Activated CD4-positive, alpha-beta T cell treated with anti-CD3 and anti-CD28 coated beads, Interleukin-10, Interleukin-2, amounts not matched to agents 100 ng/mL and 50 ng/mL, durations not matched to agents 16 hours and 8 hours (primary cell): Measurements from ENCODE around the gene HECTD1.
"Not testable (repeated sequence)": the region's sequence is repeated elsewhere in the genome, so short reads cannot be mapped to it uniquely, and the experiment has no call there.

Experiments used
- DNase-seq: peaks from one replicate; pipeline ENCODE4 v3.0.0-alpha.2; 2020

HECTD1 gene

DNA sequence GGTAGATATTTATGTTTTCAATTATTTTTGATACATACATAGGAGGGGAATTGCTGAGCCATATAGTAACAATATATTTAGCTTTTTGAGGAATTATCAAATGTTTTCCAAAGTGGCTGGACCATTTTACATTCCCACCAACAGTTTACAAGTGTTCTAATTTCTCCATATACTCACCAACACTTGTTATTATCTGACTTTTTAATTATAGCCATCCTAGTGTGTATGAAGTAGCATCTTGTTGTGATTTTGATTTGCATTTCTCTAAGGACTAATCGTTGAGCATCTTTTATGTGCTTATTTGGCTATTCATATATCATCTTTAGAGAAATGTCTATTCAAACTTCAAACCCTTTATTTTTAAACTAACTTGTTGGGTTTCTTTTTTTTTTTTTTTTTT, 17.2 kb upstream of the HECTD1 start:
- DNase-seq, result no peak

DNA sequence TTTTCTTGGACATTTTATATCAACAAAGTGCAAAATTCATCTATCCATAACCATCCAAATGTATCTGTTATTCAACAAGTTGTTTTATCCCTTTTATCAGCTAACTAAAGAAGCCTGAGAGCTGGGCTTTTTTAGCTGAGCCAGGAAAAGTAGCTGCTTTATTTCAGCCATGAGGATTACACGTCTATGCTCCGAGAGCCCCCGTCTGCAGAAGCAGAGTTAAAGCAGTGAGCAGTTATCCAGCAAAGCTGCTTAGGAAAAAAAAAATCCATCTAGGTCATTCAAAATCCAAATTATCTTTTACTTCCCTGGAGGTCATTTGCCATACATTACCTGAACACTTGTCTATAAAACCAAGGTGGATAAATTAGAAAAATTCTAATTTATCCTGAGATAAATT, 15.7 kb upstream of the HECTD1 start:
- DNase-seq, result no peak

DNA sequence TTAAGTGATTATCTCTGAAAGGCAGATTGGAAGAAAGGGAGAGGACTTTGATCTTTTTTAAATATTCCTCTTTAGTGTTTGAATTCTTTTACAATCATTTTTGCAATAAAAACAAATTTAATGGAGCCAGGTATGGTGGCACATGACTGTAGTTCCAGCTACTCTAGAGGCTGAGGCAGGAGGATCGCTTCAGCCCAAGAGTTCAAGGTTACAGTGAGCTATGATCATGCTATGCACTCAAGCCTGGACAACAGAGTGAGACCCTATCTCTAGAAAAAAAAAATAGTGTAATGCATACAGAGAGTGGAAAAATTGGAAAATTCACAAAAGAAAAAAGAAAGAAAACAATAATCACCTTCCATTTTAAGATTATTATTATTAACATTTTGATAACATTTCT, 15.2 kb upstream of the HECTD1 start:
- no peak for DNase-seq

DNA sequence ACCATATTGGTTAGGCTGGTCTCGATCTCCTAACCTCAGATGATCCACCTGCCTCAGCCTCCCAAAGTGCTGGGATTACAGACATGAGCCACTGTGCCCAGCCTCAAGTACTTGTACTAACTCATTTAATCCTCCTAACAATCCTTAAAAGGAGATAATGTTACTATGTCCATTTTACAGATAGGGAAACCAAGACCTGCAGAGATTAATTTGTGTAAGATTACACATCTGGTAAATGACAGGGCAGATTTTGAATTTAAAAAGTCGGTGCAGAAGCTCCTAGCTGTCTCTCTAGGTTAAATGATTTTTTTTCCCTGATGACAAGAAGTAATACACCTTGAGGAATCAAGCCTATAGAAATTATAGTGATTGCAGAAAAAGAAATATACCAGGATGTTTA, 13.7 kb upstream of the HECTD1 start:
- no peak for DNase-seq

DNA sequence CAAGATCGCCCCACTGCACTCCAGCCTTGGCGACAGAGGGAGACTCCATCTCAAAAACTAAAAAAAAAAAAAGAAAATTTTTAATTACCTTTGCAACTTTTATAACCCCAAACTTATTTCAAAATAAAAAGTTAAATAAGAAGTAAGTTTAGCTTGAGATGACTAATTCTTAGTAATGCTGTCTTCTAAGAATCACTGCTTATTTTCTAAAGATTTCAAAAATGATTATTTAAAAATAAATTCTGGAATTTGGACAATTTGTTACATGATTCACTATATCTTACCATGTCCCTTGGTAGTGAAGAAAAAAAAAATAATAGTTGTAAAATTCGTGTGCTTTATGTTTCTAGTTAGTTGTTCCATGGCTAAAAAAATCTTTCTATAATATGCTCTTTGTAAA, 11.6 kb upstream of the HECTD1 start:
- DNase-seq, result no peak

DNA sequence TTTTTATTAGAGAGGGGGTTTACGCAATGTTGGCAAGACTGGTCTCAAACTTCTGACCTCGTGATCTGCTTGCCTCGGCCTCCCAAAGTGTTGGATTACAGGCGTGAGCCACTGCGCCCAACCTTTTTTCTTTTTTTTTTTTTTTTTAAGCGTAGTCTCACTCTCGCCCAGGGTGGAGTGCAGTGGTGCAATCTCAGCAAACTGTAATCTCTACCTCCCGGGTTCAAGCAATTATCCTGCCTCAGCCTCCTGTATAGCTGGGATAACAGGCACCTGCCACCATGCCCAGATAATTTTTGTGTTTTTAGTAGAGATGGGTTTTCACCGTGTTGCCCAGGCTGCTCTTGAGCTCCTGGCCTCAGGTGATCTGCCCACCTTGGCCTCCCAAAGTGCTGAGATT, 8.8 kb upstream of the HECTD1 start:
- DNase-seq, result no peak

DNA sequence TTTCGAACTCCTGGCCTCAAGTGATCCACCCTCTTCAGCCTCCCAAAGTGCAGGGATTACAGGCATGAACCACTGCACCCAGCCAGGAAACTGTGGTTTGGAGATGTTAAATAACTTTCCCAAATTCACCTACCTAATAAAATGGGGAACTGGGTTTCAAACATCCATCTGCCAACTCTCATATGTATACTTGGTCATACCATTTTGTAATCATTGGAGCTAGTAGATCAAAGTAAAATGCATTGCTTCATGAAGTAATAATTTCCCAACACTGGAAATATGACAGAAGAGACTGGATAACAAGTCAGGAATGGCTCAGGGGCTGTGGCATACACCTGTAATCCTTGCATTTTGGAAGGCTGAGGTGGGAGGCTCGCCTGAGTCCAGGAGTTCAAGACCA, 5.3 kb upstream of the HECTD1 start:
- DNase-seq, result no peak

DNA sequence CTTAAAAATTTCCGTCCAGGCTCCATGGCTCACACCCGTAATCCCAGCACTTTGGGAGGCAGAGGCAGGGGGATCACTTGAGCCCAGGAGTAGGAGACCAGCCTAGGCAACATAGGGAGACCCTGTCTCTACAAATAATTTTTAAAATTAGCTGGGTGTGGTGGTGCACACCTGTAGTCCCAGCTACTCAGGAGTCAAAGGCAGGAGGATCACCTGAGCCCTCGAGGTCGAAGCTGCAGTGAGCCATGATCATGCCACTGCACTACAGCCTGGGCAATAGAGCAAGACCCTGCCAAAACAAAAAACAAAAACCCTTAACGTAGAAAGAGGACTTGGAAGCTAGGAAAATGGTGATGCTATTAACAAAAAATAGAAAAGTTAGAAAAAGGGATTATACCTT, 2.0 kb upstream of the HECTD1 start:
- DNase-seq, result no peak

DNA sequence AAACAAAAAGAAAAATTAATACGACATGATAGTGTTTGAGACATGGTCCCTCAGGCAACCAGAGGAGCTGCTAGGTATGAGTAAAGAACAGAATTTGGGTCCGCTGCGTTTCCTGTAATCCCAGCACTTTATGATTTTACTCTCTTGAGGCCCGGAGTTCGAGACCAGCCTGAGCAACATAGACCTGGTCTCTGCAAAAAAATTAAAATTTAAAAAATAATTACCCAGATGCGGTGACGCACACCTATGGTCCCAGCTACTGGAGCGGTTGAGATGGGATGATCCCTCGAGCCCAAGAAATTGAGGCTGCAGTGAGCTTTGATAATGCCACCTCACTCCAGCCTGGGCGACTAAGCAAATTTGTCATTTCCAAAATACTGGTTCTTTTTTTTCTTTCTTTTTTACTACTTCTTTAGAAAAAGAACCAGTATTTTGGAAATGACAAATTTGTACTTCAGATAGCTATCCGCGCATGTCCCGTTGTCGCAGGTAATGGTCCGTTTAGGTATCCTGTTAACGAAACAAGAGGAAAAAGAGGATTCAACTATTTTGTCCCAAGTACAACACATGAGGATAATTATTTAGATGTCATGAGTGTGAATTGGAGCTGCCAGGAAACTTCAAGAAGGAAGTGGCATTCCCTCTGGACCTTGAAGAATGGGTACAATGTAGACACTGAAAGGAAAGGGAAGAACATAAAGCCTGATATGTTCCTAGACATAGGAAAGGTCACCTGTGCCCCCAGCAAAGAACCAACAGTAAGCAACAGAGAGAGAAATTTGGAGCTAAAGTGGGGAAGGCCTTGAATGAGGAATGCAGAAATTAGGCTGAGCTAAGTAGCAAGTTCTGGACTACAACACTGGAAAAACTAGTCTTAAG, 1.2 kb upstream of the HECTD1 start:
- no peak for DNase-seq

DNA sequence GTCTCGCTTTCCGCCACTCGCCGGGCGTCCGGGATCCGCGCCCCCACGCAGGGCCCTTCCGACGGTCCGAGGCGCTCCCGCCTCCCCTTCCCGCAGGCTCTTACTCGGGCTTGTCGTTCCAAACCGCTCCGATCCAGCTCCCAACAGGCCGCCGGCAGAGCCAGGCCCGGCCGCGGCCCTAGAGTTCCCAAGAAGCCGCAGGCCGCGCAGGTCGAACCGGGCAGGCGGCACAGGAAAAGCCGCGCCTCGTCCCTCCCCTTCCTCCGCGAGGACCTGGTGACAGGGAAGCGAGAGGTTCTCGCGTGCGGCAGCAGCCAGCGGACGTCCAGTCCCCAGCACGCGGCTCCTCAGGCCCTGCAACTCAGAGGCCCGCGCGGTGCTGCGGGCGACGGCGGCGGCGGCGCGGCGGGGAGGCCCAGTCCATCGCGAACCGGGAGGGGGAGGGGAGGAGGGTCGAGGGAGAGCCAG, 272 bp downstream of the HECTD1 start:
- DNase-seq, result no peak

DNA sequence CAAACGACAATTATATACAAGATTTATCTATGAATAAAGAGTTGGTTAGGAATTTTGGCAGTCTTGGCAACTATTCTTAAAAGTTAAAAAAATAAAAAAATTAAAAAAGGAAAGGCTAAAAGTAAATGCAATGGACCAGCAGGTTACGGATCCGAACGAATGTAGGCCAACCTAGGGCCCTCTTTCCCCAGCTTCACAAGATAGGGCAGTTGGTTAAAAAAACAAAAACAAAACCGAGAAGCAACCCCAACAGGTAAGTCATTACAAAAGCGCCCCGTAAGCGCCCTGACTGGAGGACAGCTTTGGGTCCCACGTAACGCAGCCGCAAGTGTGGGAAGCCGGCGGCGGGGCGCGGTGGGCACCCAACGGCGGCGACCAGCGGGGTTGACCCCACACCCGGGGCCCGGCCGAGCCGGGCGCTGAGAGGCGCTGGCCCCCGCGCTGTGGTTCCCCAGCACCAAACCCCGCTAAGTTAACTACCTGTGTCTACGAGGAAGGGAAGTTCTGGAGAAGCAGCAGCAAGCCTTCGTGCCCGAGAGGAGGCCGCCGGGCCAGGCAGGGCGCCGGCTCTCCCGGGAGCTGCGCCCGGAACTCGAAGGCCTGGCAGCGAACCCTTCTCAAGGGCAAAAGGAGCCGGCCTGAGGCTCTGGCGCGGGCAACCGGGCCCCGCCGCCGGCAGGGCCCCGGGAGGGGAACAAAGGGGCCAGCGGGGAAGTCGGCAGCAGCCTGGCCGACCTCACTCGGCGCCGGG, 882 bp downstream of the HECTD1 start:
- peak; percentile 73 for DNase-seq

DNA sequence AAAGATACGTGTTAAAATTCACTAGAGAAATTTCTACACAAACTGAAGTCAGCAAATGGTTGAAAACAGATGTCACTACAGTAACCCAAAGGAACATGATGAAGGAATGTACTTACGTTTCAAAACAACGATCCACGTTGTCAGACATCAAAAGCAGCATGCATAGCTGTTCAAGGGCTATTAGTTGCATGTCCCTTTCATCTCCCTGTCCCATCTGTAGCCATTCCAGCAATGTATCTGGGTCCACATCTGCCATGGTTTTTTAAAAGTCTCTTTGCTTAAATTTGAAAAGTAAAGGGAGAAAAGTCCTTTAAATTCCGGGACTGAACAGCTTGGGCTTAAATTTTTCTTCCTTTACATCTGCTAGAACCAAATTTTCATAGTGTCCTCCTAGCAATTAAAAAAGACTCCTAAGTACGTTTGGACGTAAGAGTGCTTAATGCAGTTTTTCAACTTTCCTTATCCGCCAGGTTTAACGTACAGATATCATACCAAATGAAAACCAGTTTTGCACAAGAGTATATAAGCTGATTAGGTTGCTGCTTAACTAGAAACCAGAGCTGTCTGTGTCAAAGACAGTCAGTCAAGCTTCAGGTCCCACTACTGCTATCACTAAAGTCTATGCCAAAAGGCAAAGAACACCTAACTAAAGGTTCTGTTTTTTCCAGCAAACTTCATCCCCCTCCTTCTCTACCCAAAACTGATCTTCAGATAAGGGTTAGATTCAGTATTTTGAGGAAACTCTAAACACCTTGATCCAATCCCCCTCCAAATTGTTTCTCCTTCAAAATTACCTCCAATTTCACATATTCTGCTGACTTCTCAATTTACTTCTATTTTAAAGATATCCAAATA, 1.7 kb downstream of the HECTD1 start:
- DNase-seq, result peak; percentile 18

DNA sequence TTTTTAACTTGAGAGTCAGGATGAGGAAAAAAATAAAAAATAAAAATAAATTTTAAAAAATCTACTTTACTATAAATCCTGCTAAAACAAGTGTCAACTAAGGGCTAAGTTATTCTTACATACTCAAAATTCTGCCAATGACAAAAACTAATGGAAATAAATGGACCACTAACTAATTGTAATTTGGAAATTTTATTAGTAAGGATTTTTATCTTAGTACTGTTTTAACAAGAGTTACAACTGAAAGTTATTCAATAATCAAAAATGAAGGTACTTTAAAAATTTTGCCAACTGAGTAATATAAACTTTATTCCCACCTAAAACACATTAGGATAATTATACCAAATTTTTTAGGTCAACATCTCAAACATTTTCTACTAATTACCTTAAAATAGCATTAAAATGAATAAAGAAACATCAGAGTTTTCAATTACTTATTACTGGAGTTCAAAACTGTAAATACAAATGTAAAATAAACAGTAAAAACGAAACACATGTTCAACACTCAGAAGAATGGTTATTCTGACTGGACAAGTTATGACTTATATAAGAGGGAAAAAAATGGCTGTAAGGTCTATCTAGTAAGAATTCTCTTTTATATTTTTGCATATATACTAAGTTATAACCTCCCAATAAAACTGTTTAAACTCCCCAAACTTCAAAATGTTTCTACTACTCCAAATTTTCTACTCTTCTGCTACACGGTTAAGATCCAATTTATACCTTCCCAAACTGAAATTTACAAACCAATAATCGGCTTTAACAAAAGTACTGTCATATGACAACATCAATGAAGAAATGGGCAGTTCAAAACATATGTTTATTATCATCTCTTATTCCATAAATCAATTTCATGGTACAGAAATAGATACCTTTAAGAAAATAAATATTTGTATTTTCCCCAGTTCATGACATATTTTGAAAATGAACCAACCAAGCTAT, 2.7 kb downstream of the HECTD1 start:
- DNase-seq, result peak; percentile 31

DNA sequence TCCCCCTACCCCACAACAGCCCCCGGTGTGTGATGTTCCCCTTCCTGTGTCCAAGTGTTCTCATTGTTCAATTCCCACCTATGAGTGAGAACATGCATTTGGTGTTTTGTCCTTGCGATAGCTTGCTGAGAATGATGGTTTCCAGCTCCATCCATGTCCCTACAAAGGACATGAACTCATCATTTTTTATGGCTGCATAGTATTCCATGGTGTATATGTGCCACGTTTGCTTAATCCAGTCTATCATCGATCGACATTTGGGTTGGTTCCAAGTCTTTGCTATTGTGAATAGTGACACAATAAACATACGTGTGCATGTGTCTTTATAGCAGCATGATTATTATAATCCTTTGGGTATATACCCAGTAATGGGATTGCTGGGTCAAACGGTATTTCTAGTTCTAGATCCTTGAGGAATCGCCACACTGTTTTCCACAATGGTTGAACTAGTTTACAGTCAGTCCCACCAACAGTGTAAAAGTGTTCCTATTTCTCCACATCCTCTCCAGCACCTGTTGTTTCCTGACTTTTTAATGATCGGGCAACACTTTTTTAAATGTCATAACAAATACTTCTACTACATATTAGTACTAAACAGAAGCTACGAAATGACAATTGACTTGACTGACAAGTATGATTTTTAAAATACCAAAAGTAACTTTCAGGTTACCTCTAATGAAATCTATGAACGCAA, 3.5 kb downstream of the HECTD1 start:
- not testable (repeated sequence) for DNase-seq

DNA sequence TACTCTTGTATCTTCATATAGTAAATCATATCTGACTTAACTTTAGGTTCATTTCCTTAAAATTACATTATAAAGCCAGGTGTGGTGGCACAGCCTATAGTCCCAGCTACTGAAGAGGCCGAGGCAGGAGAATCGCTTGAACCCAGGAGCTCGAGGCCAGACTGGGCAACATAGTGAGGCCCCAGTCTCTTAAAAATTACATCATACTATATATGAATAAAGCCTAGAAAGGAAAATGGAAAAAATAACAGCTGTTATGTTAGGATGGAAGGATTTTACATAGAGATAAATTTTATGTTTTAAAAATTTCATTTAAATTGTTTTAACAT, 4.2 kb downstream of the HECTD1 start:
- DNase-seq, result no peak

DNA sequence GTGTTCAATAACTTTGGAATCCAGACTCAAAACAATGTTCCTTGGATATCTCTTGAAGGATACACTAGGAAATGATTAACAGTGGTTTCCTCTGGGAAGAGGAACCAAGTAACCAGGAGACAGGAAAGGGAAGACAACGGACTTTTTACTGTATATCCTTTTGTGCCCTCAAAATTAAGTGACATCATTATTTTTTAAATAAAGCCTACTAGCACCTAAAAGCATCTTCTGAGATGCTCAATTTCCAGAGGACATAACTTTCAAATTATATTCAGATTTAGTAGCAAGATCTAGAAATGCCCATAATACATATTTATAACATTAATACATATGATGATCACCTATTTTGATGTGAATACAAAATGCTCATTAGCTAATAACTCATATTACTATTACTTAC, 6.5 kb downstream of the HECTD1 start:
- no peak for DNase-seq

DNA sequence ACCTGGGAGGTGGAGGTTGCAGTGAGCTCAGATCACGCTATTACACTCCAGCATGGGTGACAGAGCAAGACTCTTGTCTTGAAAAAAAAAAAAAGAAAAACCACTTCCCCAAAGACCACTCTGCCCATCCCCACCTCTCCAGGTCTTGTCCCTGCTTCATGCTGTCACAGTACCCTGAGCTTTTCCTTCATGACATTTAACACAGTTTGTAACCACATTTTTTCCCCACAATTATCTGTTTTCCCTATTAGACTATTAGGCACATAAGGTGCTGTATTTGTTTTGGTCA, 6.9 kb downstream of the HECTD1 start:
- DNase-seq, result no peak

DNA sequence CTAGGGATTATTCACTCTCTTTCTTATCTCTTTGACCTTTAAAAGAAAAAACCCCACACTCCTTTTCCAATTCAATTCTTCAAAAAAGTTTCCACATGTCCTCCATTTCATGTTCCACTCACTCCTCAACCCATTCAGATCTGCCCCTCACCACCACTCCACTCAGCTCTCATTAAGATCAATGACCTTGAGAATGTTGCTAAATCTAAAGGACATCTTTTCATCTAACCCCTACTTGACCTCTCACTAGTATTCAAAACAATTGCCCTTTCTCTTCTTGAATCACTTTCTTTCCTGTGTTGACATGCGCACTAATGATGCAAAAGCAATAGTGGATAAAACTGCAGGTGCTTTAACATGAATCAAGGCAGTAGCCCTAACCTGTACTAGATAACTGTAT, 9.9 kb downstream of the HECTD1 start:
- no peak for DNase-seq

DNA sequence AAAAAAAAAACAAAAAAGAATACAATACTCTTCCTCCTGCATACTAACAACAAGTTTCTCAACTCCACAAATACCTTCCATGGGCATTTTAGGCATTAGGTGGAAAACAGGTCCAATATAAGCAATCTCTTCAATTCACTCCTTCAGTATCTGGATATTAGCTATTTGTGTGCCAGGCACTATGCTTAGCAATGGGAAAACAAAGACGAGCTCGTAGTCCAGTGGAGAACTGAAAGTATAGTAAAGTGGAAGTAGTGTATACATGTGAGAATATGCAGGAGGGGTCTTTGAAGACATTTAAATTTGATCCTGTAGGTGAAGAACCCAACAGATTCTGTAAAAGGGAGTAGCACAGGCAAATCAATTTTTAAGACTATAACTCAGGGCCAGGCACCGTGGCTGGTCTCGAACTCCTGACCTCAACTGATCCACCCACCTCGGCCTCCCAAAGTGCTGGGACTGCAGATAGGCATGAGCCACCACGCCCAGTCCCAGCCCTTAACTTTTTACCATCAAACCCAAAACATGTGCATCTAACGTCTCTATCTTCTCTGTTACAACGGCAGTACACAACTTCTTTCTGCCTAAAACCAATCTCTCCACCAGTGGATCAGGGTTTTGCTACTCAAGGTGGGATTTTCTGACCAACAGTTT, 10.6 kb downstream of the HECTD1 start:
- DNase-seq, result no peak

DNA sequence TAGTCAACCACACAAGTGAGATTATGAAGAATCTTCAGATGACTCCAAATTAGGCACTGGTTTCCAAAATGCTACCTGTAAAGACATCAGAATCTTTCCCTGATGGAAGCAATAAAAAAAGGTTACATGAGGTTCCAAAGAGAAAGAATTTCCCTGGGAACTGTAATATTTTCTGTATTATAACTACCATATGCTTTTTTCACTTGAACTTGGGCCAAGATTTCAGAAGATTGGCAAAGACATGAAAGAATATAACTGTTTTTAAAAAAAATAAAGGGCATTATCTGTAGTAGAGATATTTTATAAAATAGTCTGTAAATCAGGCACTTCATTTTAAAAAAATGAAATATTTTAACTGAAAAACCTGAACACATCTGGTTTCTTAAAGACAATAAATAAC, 12.9 kb downstream of the HECTD1 start:
- no peak for DNase-seq

DNA sequence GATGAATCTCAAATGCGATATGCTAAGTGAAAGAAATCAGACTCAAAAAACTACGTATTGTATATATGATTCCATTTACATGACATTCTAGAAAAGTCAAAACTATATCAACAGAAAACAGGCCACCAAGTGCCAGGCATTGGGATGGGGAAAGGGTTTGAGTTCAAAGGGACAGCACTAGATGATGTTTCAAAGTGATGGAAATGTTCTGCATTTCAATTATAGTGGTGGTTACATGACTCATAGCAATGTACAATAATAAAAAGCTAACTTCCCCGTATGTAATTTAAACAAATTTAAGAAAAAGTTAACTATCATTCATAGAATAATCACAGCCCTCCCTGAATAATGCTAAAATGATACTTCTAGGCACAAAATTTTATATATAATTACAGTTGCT, 13.5 kb downstream of the HECTD1 start:
- DNase-seq, result no peak
